GM11168 (cell line): Measurements from ENCODE around the gene STIMATE.

Experiments used
- in situ Hi-C: fragments of 300-500 bp; cut with MboI; formaldehyde crosslinking; loops from one replicate; pipeline ENCODE4 v1.12.0; 2022; ENCODE audit warnings: low sequenced_read_pairs; ENCODE audit not compliant: unreplicated experiment

STIMATE gene

GRCh38 chr3:52895418-52895817, 1.9 kb downstream of the STIMATE start:
- in situ Hi-C loops: no loop called here

- in situ Hi-C loops: no loop called here
Observed at GRCh38 chr3:52894756-52895155, 2.6 kb downstream of the STIMATE start.

- in situ Hi-C loops: no loop called here
Observed at GRCh38 chr3:52893723-52894122, 3.6 kb downstream of the STIMATE start.

GRCh38 chr3:52892625-52893311, 4.6 kb downstream of the STIMATE start:
- in situ Hi-C loops: no loop called here

- in situ Hi-C loops: no loop called here
Observed at GRCh38 chr3:52892290-52892624, 5.1 kb downstream of the STIMATE start.

- in situ Hi-C loops: no loop called here
Observed at GRCh38 chr3:52891615-52892081, 5.7 kb downstream of the STIMATE start.

GRCh38 chr3:52891164-52891563, 6.2 kb downstream of the STIMATE start:
- in situ Hi-C loops: no loop called here

GRCh38 chr3:52890735-52891134, 6.6 kb downstream of the STIMATE start:
- in situ Hi-C loops: no loop called here

- in situ Hi-C loops: no loop called here
Observed at GRCh38 chr3:52889901-52890300, 7.4 kb downstream of the STIMATE start.

- in situ Hi-C loops: no loop called here
Observed at GRCh38 chr3:52887166-52887565, 10.2 kb downstream of the STIMATE start.

GRCh38 chr3:52886049-52886730, 11.2 kb downstream of the STIMATE start:
- in situ Hi-C loops: no loop called here

GRCh38 chr3:52882377-52882776, 15.0 kb downstream of the STIMATE start:
- in situ Hi-C loops: no loop called here

- in situ Hi-C loops: no loop called here
Observed at GRCh38 chr3:52881871-52882270, 15.5 kb downstream of the STIMATE start.

- in situ Hi-C loops: no loop called here
Observed at GRCh38 chr3:52880474-52880873, 16.9 kb downstream of the STIMATE start.

GRCh38 chr3:52880047-52880446, 17.3 kb downstream of the STIMATE start:
- in situ Hi-C loops: no loop called here

- in situ Hi-C loops: no loop called here
Observed at GRCh38 chr3:52879581-52879980, 17.8 kb downstream of the STIMATE start.

- in situ Hi-C loops: no loop called here
Observed at GRCh38 chr3:52879090-52879489, 18.3 kb downstream of the STIMATE start.

GRCh38 chr3:52877085-52877484, 20.3 kb downstream of the STIMATE start:
- in situ Hi-C loops: no loop called here

- in situ Hi-C loops: no loop called here
Observed at GRCh38 chr3:52874864-52875587, 22.3 kb downstream of the STIMATE start.

GRCh38 chr3:52874160-52874701, 23.1 kb downstream of the STIMATE start:
- in situ Hi-C loops: no loop called here
